NT2/D1 (cell line): Measurements from ENCODE around the gene DCLRE1C.
"Not testable (repeated sequence)": the region's sequence is repeated elsewhere in the genome, so short reads cannot be mapped to it uniquely, and the experiment has no call there.

Experiments used
- SUZ12 ChIP-seq: IDR thresholded peaks from 2 replicates; pipeline ENCODE4 v1.6.1; 2011; ENCODE audit not compliant: insufficient read length, insufficient read depth; ENCODE audit errors: extremely low read depth
- YY1 ChIP-seq: IDR thresholded peaks from 2 replicates; pipeline ENCODE4 v1.6.1; 2011; ENCODE audit not compliant: insufficient read length, insufficient read depth
- ZNF274 ChIP-seq: IDR thresholded peaks from 2 replicates; pipeline ENCODE4 v1.6.1; 2011; ENCODE audit warnings: mild to moderate bottlenecking, low read depth, low read length

DNA sequence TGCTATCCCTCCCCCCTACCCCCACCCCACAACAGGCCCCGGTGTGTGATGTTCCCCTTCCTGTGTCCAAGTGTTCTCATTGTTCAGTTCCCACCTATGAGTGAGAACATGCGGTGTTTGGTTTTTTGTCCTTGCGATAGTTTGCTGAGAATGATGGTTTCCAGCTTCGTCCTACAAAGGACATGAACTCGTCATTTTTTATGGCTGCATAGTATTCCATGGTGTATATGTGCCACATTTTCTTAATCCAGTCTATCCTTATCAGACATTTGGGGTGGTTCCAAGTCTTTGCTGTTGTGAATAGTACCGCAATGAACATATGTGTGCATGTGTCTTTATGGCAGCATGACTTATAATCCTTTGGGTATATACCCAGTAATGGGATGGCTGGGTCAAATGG, 89.4 kb downstream of the DCLRE1C start:
- not testable (repeated sequence) for TF ChIP-seq SUZ12, ZNF274, YY1
